WTC11 (cell line): ENCODE results near the gene CCDC57. TPM values are rescaled to one million over a fixed set of nuclear protein-coding genes. Genes with fewer than 3 reads are reported as not detected.
A peak's percentile ranks its signal among the peaks of the same experiment; 100 is the strongest.

Experiments
- ATAC-seq: fragments of 200-7000 bp; cut with Tn5 transposase; 2 replicates; pipeline ENCODE4 v1.10.0; 2021; ENCODE audit warnings: mild to moderate bottlenecking, moderate library complexity
- CTCF ChIA-PET: fragments of 300-600 bp; sonication (Branson Sonifier 250); formaldehyde crosslinking; loops from one replicate; lab custom pipeline; 2021; ENCODE audit warnings: antibody characterized with exemption; lab: Charles Lee
- POLR2A ChIA-PET: fragments of 350-600 bp; sonication (Branson Sonifier 250); formaldehyde crosslinking; loops from one replicate; lab custom pipeline; 2021; ENCODE audit warnings: antibody characterized with exemption; lab: Charles Lee
- DNase-seq: peaks from one replicate; pipeline ENCODE4 v3.0.0; 2021; ENCODE audit warnings: low spot score
- H3K27ac Mint-ChIP-seq: 2 replicates; pipeline ENCODE4 v1.8.0; 2021; ENCODE audit warnings: mixed read lengths
- H3K27me3 Mint-ChIP-seq: 2 replicates; pipeline ENCODE4 v1.8.0; 2021; ENCODE audit warnings: low read depth, mild to moderate bottlenecking, moderate library complexity, mixed read lengths
- H3K36me3 Mint-ChIP-seq: 2 replicates; pipeline ENCODE4 v1.8.0; 2021; ENCODE audit warnings: mixed read lengths
- H3K4me1 Mint-ChIP-seq: 2 replicates; pipeline ENCODE4 v1.8.0; 2022; ENCODE audit warnings: mixed read lengths
- H3K4me3 Mint-ChIP-seq: 2 replicates; pipeline ENCODE4 v1.8.0; 2021; ENCODE audit warnings: mild to moderate bottlenecking, moderate library complexity, mixed read lengths
- H3K9me3 Mint-ChIP-seq: 2 replicates; pipeline ENCODE4 v1.8.0; 2021; ENCODE audit warnings: mixed read lengths
- ATF1 ChIP-seq: sonication (generic); formaldehyde crosslinking; IDR thresholded peaks from 2 replicates; pipeline ENCODE4 v1.8.1; 2023; ENCODE audit warnings: mild to moderate bottlenecking, moderate library complexity, missing genetic modification reagents
- ATF3 ChIP-seq: sonication (generic); formaldehyde crosslinking; conservative IDR thresholded peaks from 2 replicates; pipeline ENCODE4 v1.8.1; 2022; ENCODE audit warnings: mild to moderate bottlenecking, missing genetic modification reagents
- E2F4 ChIP-seq: sonication (generic); formaldehyde crosslinking; IDR thresholded peaks from 2 replicates; pipeline ENCODE4 v1.8.1; 2022; ENCODE audit warnings: low read depth, mild to moderate bottlenecking, moderate library complexity, missing genetic modification reagents, borderline replicate concordance
- GTF2I ChIP-seq: fragments of 250-450 bp; sonication (Bioruptor Pico); conservative IDR thresholded peaks from 2 replicates; pipeline ENCODE4 v1.4.0; 2021; ENCODE audit warnings: mild to moderate bottlenecking
- HMGA2 ChIP-seq: fragments of 250-450 bp; sonication (Bioruptor Pico); IDR thresholded peaks from 2 replicates; pipeline ENCODE4 v1.4.0; 2021; ENCODE audit warnings: mild to moderate bottlenecking, moderate library complexity
- JAZF1 ChIP-seq: fragments of 250-450 bp; sonication (Bioruptor Pico); IDR thresholded peaks from 2 replicates; pipeline ENCODE4 v1.9.0; 2021; ENCODE audit warnings: moderate library complexity, mild to moderate bottlenecking, inconsistent platforms
- NR2C2 ChIP-seq: sonication (generic); formaldehyde crosslinking; IDR thresholded peaks from 2 replicates; pipeline ENCODE4 v1.8.0; 2022; ENCODE audit warnings: mild to moderate bottlenecking, missing genetic modification reagents
- SMAD3 ChIP-seq: sonication (generic); formaldehyde crosslinking; IDR thresholded peaks from 2 replicates; pipeline ENCODE4 v1.8.0; 2022; ENCODE audit warnings: missing genetic modification reagents, mild to moderate bottlenecking, borderline replicate concordance
- TCF7 ChIP-seq: sonication (generic); formaldehyde crosslinking; IDR thresholded peaks from 2 replicates; pipeline ENCODE4 v1.8.0; 2022; ENCODE audit warnings: mild to moderate bottlenecking, low read depth, missing genetic modification reagents, moderate library complexity
- TEAD1 ChIP-seq: sonication (generic); formaldehyde crosslinking; IDR thresholded peaks from 2 replicates; pipeline ENCODE4 v1.8.0; 2022; ENCODE audit warnings: mild to moderate bottlenecking, missing genetic modification reagents
- TP53 ChIP-seq: sonication (generic); formaldehyde crosslinking; IDR thresholded peaks from 2 replicates; pipeline ENCODE4 v1.8.1; 2023; ENCODE audit warnings: mild to moderate bottlenecking, missing genetic modification reagents
- ZNF512 ChIP-seq: sonication (generic); formaldehyde crosslinking; IDR thresholded peaks from 2 replicates; pipeline ENCODE4 v1.8.1; 2022; ENCODE audit warnings: missing genetic modification reagents, borderline replicate concordance
- ZSCAN18 ChIP-seq: fragments of 250-450 bp; sonication (Bioruptor Pico); IDR thresholded peaks from 2 replicates; pipeline ENCODE4 v2.1.2; 2022; ENCODE audit warnings: mild to moderate bottlenecking, moderate library complexity
- total RNA-seq: library from RNA; stranded (reverse); gene quantifications from 3 replicates; pipeline ENCODE4 v1.2.3, GENCODE V29; 2021
- TF ChIP-seq, protein P1 (sequence below): sonication (generic); formaldehyde crosslinking; IDR thresholded peaks from 2 replicates; pipeline ENCODE4 v1.8.0; 2022; ENCODE audit warnings: mild to moderate bottlenecking, missing genetic modification reagents
- TF ChIP-seq, protein P2 (sequence below): fragments of 250-450 bp; sonication (Bioruptor Pico); IDR thresholded peaks from 2 replicates; pipeline ENCODE4 v1.9.0; 2021; ENCODE audit warnings: moderate library complexity, mild to moderate bottlenecking, inconsistent platforms, borderline replicate concordance

CCDC57 gene
- total RNA-seq, 1 experiment from 2014 or later = 20.0 TPM

- no peaks in the 10 kb centered on the region for H3K27me3 Mint-ChIP-seq
- peak overlapping the region; percentile 69 for H3K4me3 Mint-ChIP-seq
- TF ChIP-seq, protein P1, sequence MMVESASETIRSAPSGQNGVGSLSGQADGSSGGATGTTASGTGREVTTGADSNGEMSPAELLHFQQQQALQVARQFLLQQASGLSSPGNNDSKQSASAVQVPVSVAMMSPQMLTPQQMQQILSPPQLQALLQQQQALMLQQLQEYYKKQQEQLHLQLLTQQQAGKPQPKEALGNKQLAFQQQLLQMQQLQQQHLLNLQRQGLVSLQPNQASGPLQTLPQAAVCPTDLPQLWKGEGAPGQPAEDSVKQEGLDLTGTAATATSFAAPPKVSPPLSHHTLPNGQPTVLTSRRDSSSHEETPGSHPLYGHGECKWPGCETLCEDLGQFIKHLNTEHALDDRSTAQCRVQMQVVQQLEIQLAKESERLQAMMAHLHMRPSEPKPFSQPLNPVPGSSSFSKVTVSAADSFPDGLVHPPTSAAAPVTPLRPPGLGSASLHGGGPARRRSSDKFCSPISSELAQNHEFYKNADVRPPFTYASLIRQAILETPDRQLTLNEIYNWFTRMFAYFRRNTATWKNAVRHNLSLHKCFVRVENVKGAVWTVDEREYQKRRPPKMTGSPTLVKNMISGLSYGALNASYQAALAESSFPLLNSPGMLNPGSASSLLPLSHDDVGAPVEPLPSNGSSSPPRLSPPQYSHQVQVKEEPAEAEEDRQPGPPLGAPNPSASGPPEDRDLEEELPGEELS (CRISPR knock-in tag) = no peak
- TF ChIP-seq JAZF1 (no peak), TCF7 (no peak)
Observed at GRCh38 chr17:82094931-82095776, 117.5 kb downstream of the CCDC57 start.

DNA sequence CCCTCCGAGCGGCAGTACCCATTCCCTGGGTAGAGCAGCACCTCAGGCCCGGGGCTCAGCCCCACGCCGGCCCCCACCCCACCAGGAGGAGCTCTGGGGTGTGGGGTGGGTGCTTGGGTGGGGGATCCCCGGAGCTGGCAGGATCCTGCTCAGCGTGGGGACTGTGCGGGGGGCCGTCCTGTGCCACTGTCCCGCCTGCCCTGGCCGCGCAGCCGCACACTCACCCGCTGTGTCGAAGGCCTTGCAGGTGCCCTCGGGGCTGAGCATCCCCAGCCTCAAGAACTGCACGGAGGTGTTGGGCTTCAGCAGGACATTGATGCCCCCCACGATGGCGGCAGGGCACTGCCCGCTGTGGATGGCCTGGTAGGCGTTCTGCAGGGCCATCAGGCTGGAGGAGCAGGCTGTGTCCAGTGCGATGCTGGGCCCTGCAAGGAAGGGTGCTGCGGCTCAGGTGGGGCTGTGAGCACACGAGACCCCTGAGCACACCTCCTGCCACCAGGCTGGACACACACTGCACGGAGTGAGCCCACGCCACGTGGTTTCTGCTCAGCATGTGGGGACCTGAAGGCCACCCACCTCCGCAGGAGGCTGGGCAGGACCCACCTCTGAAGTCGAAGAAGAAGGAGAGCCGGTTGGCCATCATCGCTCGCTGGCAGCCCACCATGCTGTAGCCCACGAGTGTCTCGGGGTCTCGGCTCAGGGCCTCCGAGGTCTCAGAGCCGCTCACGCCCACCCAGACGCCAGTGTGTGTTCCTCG lies 119.5 kb downstream of the CCDC57 start:
- no peaks in the 10 kb centered on the region for H3K27me3 Mint-ChIP-seq
- ChIA-PET CTCF (interaction anchor here (0.7 kb wide), 1 partner anchor 73 kb away, joined by 3 read pairs; no protein-coding TSS in a partner anchor), POLR2A (no interaction called here)
- H3K4me1 Mint-ChIP-seq = peaks cover 3% of the 10 kb centered on the region
- TF ChIP-seq ATF3 (CRISPR knock-in tag) = no peak
- TF ChIP-seq, protein P1 (CRISPR knock-in tag) = peak; percentile 37; the same call in 1 of the 2 replicates
- H3K9me3 Mint-ChIP-seq = no peaks in the 10 kb centered on the region
- DNase-seq (peak; percentile 8), ATAC-seq (no peak)
- no peak overlapping the region for H3K4me3 Mint-ChIP-seq
- H3K27ac Mint-ChIP-seq = peak overlapping the region; percentile 84; the same call in 1 of the 2 replicates
- H3K36me3 Mint-ChIP-seq = peaks cover 20% of the 10 kb centered on the region

More at GRCh38 chr17:82094931-82095776, 117.5 kb downstream of the CCDC57 start:
- Mint-ChIP-seq H3K4me1 (peaks cover 9% of the 10 kb centered on the region), H3K36me3 (peaks cover 12% of the 10 kb centered on the region), H3K27ac (no peak overlapping the region), H3K9me3 (no peaks in the 10 kb centered on the region)
- ChIA-PET POLR2A (no interaction called here), CTCF (interaction anchor here (1.2 to 2.7 kb wide), 4 partner anchors 58 to 65 kb away, joined by 4 to 8 read pairs (median 6); partner anchors contain the start of gene DCXR)
- no peak for ATAC-seq
- DNase-seq = peak; percentile 14

GRCh38 chr17:82092628-82092994 lies 120.0 kb downstream of the CCDC57 start:
- ChIA-PET CTCF (interaction anchor here (0.7 kb wide), 1 partner anchor 73 kb away, joined by 3 read pairs; no protein-coding TSS in a partner anchor), POLR2A (no interaction called here)
- Mint-ChIP-seq H3K27ac (no peak overlapping the region), H3K36me3 (peaks cover 22% of the 10 kb centered on the region), H3K4me3 (no peak overlapping the region), H3K27me3 (no peaks in the 10 kb centered on the region)
- no peak for TF ChIP-seq TP53
- TF ChIP-seq TEAD1 (CRISPR knock-in tag) = no peak
- TF ChIP-seq SMAD3 (CRISPR knock-in tag) = no peak
- TF ChIP-seq, protein P2, sequence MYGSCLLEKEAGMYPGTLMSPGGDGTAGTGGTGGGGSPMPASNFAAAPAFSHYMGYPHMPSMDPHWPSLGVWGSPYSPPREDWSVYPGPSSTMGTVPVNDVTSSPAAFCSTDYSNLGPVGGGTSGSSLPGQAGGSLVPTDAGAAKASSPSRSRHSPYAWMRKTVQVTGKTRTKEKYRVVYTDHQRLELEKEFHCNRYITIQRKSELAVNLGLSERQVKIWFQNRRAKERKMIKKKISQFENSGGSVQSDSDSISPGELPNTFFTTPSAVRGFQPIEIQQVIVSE = no peak
- TF ChIP-seq E2F4 (CRISPR knock-in tag) = no peak
- no peak for TF ChIP-seq ATF1 (CRISPR knock-in tag)
- no peak for TF ChIP-seq NR2C2 (CRISPR knock-in tag)
- no peak for TF ChIP-seq HMGA2
- TF ChIP-seq ZNF512 = no peak
- no peak for TF ChIP-seq GTF2I (CRISPR knock-in tag)
- no peak for TF ChIP-seq ZSCAN18 (CRISPR knock-in tag)
- TF ChIP-seq, all 79 proteins: peak for 0
- ATAC-seq = no peak
- Mint-ChIP-seq H3K9me3 (no peaks in the 10 kb centered on the region), H3K4me1 (peaks cover 3% of the 10 kb centered on the region)
- DNase-seq = no peak
